Transverse colon (tissue), 4 donors: ENCODE data around the gene ARHGEF1. TPM values are rescaled to one million over a fixed set of nuclear protein-coding genes. Genes with fewer than 3 reads are reported as not detected.

Experiments used
- DNase-seq: peaks from one replicate; pipeline ENCODE4 v3.0.0-alpha.2; 2019
- H3K27ac ChIP-seq, 4 donors: fragments of 200-600 bp; sonication (generic); 2 replicates each; pipeline ENCODE4 v1.5.1; 2016 to 2018; ENCODE audit warnings: inconsistent platforms in 4 of 4
- H3K27me3 ChIP-seq: fragments of 200-600 bp; sonication (generic); 2 replicates; pipeline ENCODE4 v1.5.1; 2017; ENCODE audit warnings: inconsistent platforms
- H3K36me3 ChIP-seq, 4 donors: fragments of 200-600 bp; sonication (generic); 2 replicates each; pipeline ENCODE4 v1.5.1; 2017 to 2019; ENCODE audit warnings: inconsistent platforms in 4 of 4
- H3K4me1 ChIP-seq, 4 donors: fragments of 200-600 bp; sonication (generic); 2 replicates each; pipeline ENCODE4 v1.5.1; 2017 to 2020; ENCODE audit warnings: inconsistent platforms in 4 of 4
- H3K4me3 ChIP-seq, 4 donors: fragments of 200-600 bp; sonication (generic); 1 replicate in 1 of 4; 2 replicates in 3 of 4; pipeline versions ENCODE4 v1.5.1 to v1.6.1; 2017 to 2019; ENCODE audit warnings: inconsistent platforms in 4 of 4
- H3K9me3 ChIP-seq, 2 donors: fragments of 200-600 bp; sonication (generic); 2 replicates each; pipeline ENCODE4 v1.5.1; 2017 to 2019; ENCODE audit warnings: inconsistent platforms in 2 of 2
- CTCF ChIP-seq, 5 experiments: fragments of 200-600 bp in 3 of 5; fragments of 450-650 bp in 2 of 5; sonication (generic) in 3 of 5; IDR thresholded peaks; 1 replicate in 2 of 5; 2 replicates in 3 of 5; pipeline ENCODE4 v1.5.1; 2016 to 2017; ENCODE audit warnings: antibody characterized with exemption in 5 of 5, inconsistent platforms in 3 of 5, mild to moderate bottlenecking in 2 of 5, moderate library complexity in 1 of 5
- EP300 ChIP-seq: sonication (generic); formaldehyde crosslinking; IDR thresholded peaks from one replicate; pipeline ENCODE4 v1.6.1; 2017; ENCODE audit warnings: antibody characterized with exemption, low read depth
- POLR2A ChIP-seq: fragments of 450-650 bp; IDR thresholded peaks from one replicate; pipeline ENCODE4 v1.6.1; 2016; ENCODE audit warnings: antibody characterized with exemption, mild to moderate bottlenecking, moderate library complexity
- POLR2AphosphoS5 ChIP-seq, 3 donors: sonication (generic); formaldehyde crosslinking; IDR thresholded peaks; one replicate each; pipeline ENCODE4 v1.6.1; 2016; ENCODE audit warnings: antibody characterized with exemption in 3 of 3
- WGBS, 2 donors: methylation state at CpG; one replicate each; pipeline ENCODE4 v1.1.5; 2018; ENCODE audit warnings: low coverage in 1 of 2; 5-methylcytosine and 5-hydroxymethylcytosine counted together
- in situ Hi-C, 4 donors: fragments of 200-750 bp; cut with MboI; loops; one replicate each; pipeline versions ENCODE4 v1.15.0 to v1.15.1; 2017; ENCODE audit warnings: low sequenced_read_pairs in 3 of 4, low pct_ligation_motif_present in 1 of 4, low pct_unique_long_range_greater_than_20kb in 1 of 4
- intact Hi-C: fragments of 100-400 bp; cut with DNase I; formaldehyde crosslinking; loops from one replicate; pipeline ENCODE4 v1.15.1; 2023; ENCODE audit warnings: low total_unique reads
- total RNA-seq, 4 donors: library from RNA; depleted of rRNA; stranded (reverse); fragments of >200 nt; gene quantifications; one replicate each; pipeline ENCODE4 v1.1.0, GENCODE V29; 2016

The ARHGEF1 gene
- total RNA-seq, 4 donors from 2014 or later: 64.3 to 215 (median 113) TPM

- 84 to 100% methylated on average over 1 to 25 of the region's 25 CpGs for WGBS, 2 donors
- H3K4me3 ChIP-seq: no peak overlapping the region
- TF ChIP-seq CTCF (IDR thresholded peaks at IDR 0.05): no peak
- TF ChIP-seq POLR2A: no peak
- no peak for TF ChIP-seq POLR2AphosphoS5 (IDR thresholded peaks at IDR 0.05)
- TF ChIP-seq EP300: no peak
- DNase-seq: no peak
- no peaks in the 10 kb centered on the region for H3K9me3 ChIP-seq
- peaks cover 0 to 26% (median 22%) of the 10 kb centered on the region in 4 donors for H3K4me1 ChIP-seq
- H3K27ac ChIP-seq: no peak overlapping the region
- intact Hi-C loops: no loop called here
- H3K27me3 ChIP-seq: peaks cover 23% of the 10 kb centered on the region
- in situ Hi-C loops: no loop called here
- H3K36me3 ChIP-seq: peaks cover 0 to 20% (median 8%) of the 10 kb centered on the region in 4 donors
These were observed 25.1 kb downstream of the ARHGEF1 start for GRCh38 chr19:41907994-41908615.

GRCh38 chr19:41908724-41909464 is 25.9 kb downstream of the ARHGEF1 start:
- no peak overlapping the region for H3K4me3 ChIP-seq
- no peak for TF ChIP-seq CTCF (IDR thresholded peaks at IDR 0.05)
- no peak for TF ChIP-seq EP300
- TF ChIP-seq POLR2A: no peak
- TF ChIP-seq POLR2AphosphoS5 (IDR thresholded peaks at IDR 0.05): no peak
- peaks cover 31% of the 10 kb centered on the region for H3K27me3 ChIP-seq
- in situ Hi-C loops: no loop called here
- H3K9me3 ChIP-seq: no peaks in the 10 kb centered on the region
- 60 to 90% methylated on average over 3 to 11 of the region's 11 CpGs for WGBS, 2 donors
- no peak overlapping the region for H3K27ac ChIP-seq
- intact Hi-C loops: no loop called here
- peaks cover 0 to 24% (median 20%) of the 10 kb centered on the region in 4 donors for H3K4me1 ChIP-seq
- no peak for DNase-seq
- H3K36me3 ChIP-seq: peaks cover 0 to 14% (median 6%) of the 10 kb centered on the region in 4 donors

DNA sequence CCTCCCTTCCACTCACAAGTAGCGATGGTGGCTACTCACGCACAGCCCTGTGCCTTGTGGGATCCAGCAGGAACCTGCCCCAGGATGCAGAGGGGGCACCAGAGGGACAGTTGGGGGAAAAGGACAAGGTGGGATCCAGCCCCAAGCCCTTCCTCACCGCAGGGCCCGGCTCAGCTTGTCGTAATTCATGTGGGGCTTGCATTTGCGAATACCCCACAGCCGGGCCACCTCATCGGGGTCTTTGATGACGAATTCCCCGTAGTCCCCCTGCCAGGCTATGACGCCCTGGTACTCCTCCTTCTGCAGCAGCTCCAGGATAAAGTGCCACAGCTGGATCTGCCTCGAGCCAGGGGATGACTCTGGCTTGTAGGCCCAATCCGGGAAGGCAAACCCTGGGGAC is 26.7 kb downstream of the ARHGEF1 start:
- Histone ChIP-seq H3K4me3 (no peak overlapping the region), H3K4me1 (peaks cover 0 to 20% (median 17%) of the 10 kb centered on the region in 4 donors), H3K27me3 (peaks cover 35% of the 10 kb centered on the region), H3K36me3 (peaks cover 0 to 11% (median 5%) of the 10 kb centered on the region in 4 donors), H3K9me3 (no peaks in the 10 kb centered on the region), H3K27ac (no peak overlapping the region)
- in situ Hi-C loops: no loop called here
- WGBS, 2 donors: 73% methylated on average over 12 of the region's 13 CpGs; no CpG with 5 or more reads in 1 of the 2 donors
- no peak for DNase-seq
- TF ChIP-seq EP300 (no peak), CTCF (IDR thresholded peaks at IDR 0.05) (no peak), POLR2A (no peak), POLR2AphosphoS5 (IDR thresholded peaks at IDR 0.05) (no peak)
- intact Hi-C loops: no loop called here

GRCh38 chr19:41910240-41910991 is 27.4 kb downstream of the ARHGEF1 start:
- in situ Hi-C loops: no loop called here
- TF ChIP-seq POLR2A: no peak
- peak in 1 of 3 donors; percentile 7 for TF ChIP-seq POLR2AphosphoS5 (IDR thresholded peaks at IDR 0.05)
- intact Hi-C loops: no loop called here
- Histone ChIP-seq H3K36me3 (peaks cover 0 to 11% (median 5%) of the 10 kb centered on the region in 4 donors), H3K27ac (no peak overlapping the region), H3K4me1 (peaks cover 3 to 17% (median 15%) of the 10 kb centered on the region in 4 donors), H3K9me3 (no peaks in the 10 kb centered on the region), H3K4me3 (no peak overlapping the region), H3K27me3 (peaks cover 41% of the 10 kb centered on the region)
- no peak for DNase-seq
- WGBS, 2 donors: 60 to 73% methylated on average over 2 to 11 of the region's 12 CpGs
